Keratinocyte (primary cell): Measurements from ENCODE around the gene LIN28A. TPM values are rescaled to one million over a fixed set of nuclear protein-coding genes. Genes with fewer than 3 reads are reported as not detected.
A peak's percentile ranks its signal among the peaks of the same experiment; 100 is the strongest.

Source experiments
- DNase-seq: peaks from one replicate; pipeline ENCODE4 v3.0.0-alpha.2; 2011; ENCODE audit warnings: low read depth, missing footprints, low spot score
- FAIRE-seq: peaks from 2 replicates; lab custom pipeline; 2011; peaks lifted over from hg19 to GRCh38; lab: Jason Lieb, UNC
- H2AFZ ChIP-seq: 2 replicates; pipeline ENCODE4 v1.6.0; 2012; ENCODE audit warnings: low read length, control low read depth, inconsistent platforms; ENCODE audit not compliant: control insufficient read depth
- H3K27ac ChIP-seq: 2 replicates; pipeline ENCODE4 v1.5.1; 2011; ENCODE audit warnings: low read length; ENCODE audit not compliant: control insufficient read depth, insufficient read depth
- H3K27me3 ChIP-seq: 3 replicates; pipeline ENCODE4 v1.6.0; 2011; ENCODE audit warnings: low read length; ENCODE audit not compliant: control insufficient read depth, insufficient read depth; ENCODE audit errors: extremely low read depth
- H3K36me3 ChIP-seq, 2 experiments: 2 replicates in 1 of 2; 3 replicates in 1 of 2; pipeline ENCODE4 v1.5.1; 2011; ENCODE audit warnings: low read length in 2 of 2, mild to moderate bottlenecking in 1 of 2; ENCODE audit not compliant: control insufficient read depth in 2 of 2, insufficient read depth in 2 of 2; ENCODE audit errors: extremely low read depth in 1 of 2
- H3K4me1 ChIP-seq: 3 replicates; pipeline ENCODE4 v1.5.1; 2011; ENCODE audit warnings: low read length; ENCODE audit not compliant: control insufficient read depth, insufficient read depth; ENCODE audit errors: extremely low read depth
- H3K4me2 ChIP-seq: 3 replicates; pipeline ENCODE4 v1.6.0; 2011; ENCODE audit warnings: low read depth, low read length; ENCODE audit not compliant: control insufficient read depth, insufficient read depth; ENCODE audit errors: extremely low read depth
- H3K4me3 ChIP-seq, 3 experiments: fragments of 200-600 bp in 1 of 3; sonication (generic) in 1 of 3; 2 replicates in 2 of 3; 3 replicates in 1 of 3; pipeline ENCODE4 v1.5.1; 2011 to 2016; ENCODE audit warnings: low read length in 3 of 3, mild to moderate bottlenecking in 3 of 3, control low read depth in 2 of 3, inconsistent platforms in 1 of 3, low read depth in 1 of 3, mixed read lengths in 1 of 3, mixed run types in 1 of 3, moderate library complexity in 1 of 3; ENCODE audit not compliant: control insufficient read depth in 2 of 3, insufficient read depth in 2 of 3; ENCODE audit errors: extremely low read depth in 1 of 3
- H3K79me2 ChIP-seq: 2 replicates; pipeline ENCODE4 v1.6.0; 2012; ENCODE audit warnings: low read length; ENCODE audit not compliant: control insufficient read depth, insufficient read depth
- H3K9ac ChIP-seq: 3 replicates; pipeline ENCODE4 v1.6.0; 2011; ENCODE audit warnings: low read length; ENCODE audit not compliant: control insufficient read depth, insufficient read depth; ENCODE audit errors: extremely low read depth
- H3K9me1 ChIP-seq: 3 replicates; pipeline ENCODE4 v1.6.0; 2011; ENCODE audit warnings: low read length; ENCODE audit not compliant: control insufficient read depth, insufficient read depth; ENCODE audit errors: extremely low read depth
- H3K9me3 ChIP-seq: 2 replicates; pipeline ENCODE4 v1.5.1; 2012; ENCODE audit warnings: low read depth, low read length; ENCODE audit not compliant: control insufficient read depth
- H4K20me1 ChIP-seq: 3 replicates; pipeline ENCODE4 v1.6.0; 2011; ENCODE audit warnings: low read length; ENCODE audit not compliant: control insufficient read depth, insufficient read depth; ENCODE audit errors: extremely low read depth
- EZH2 ChIP-seq: IDR thresholded peaks from one replicate; pipeline ENCODE4 v1.6.1; 2012; ENCODE audit warnings: inconsistent platforms, mild to moderate bottlenecking, low read length, moderate library complexity
- dilution Hi-C: fragments of 300-500 bp; cut with MboI; formaldehyde crosslinking; loops from one replicate; pipeline ENCODE4 v1.7.0; 2020; ENCODE audit warnings: low sequenced_read_pairs; ENCODE audit not compliant: extremely low pct_ligation_motif_present
- polyA plus RNA-seq, 5 experiments: library from polyadenylated mRNA; depleted of rRNA in 3 of 5; stranded (reverse) in 3 of 5; stranded (forward) in 1 of 5; unstranded in 1 of 5; fragments of >200 nt; gene quantifications; 1 replicate in 1 of 5; 2 replicates in 3 of 5; 3 replicates in 1 of 5; pipeline versions ENCODE4 v1.2.1 to v1.2.3, GENCODE V29; 2011 to 2012; ENCODE audit warnings: missing spikeins in 2 of 5, low read depth in 1 of 5, low replicate concordance in 1 of 5
- TF ChIP-seq, protein P1 (sequence below), 3 experiments: IDR thresholded peaks in 1 of 3; conservative IDR thresholded peaks in 1 of 3; optimal IDR thresholded peaks in 1 of 3; 2 replicates in 2 of 3; 3 replicates in 1 of 3; pipeline versions ENCODE3 to v1.5.1; 2011; ENCODE audit warnings: low read length in 3 of 3, mild to moderate bottlenecking in 3 of 3, moderate library complexity in 2 of 3, control low read depth in 1 of 3, inconsistent platforms in 1 of 3; ENCODE audit not compliant: insufficient read depth in 2 of 3; ENCODE audit errors: extremely low read depth in 1 of 3

Gene LIN28A
- polyA plus RNA-seq, 1 donor (not counting 4 experiments of a cell fraction or from before 2014, with no cell fraction given): not detected

DNA sequence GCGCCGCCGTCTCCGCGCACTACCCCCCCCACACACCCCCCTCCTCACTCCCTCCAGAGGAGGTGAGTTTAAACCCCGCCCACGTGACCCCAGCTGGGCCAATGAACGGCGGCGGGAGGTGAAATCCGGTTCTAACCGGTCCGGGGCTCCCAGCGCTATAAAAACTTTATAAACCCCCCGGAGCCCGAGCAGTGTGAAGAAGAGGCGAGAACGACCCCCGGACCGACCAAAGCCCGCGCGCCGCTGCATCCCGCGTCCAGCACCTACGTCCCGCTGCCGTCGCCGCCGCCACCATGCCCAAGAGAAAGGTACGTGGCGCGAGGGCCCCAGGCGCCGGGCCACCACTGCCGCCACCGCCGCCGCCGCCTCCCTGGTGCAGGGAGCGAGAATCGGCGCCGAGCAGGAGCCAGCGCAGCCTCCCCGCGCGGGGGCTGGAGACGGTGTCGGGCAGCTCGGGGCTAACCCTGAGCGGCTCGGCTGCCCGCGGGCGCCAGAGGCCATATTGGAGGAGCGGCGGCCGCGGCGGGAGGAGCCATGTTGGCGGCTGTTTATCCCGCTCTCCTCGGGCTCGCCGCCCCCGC is 61.8 kb downstream of the LIN28A start, which contains the start of gene HMGN2:
Gene HMGN2, plus strand, starts transcription at position 121 of the 581 bp plus-strand sequence. Its CDS starts 173 bp downstream, at position 294.
- peaks cover 3% of the 10 kb centered on the region for H3K9me1 ChIP-seq
- no peak within 1 kb of the TSS for H2AFZ ChIP-seq
- peak; percentile 9 for DNase-seq
- H3K4me3 ChIP-seq: peak within 1 kb of the TSS; percentile 68 to 92 (median 77)
- peak within 1 kb of the TSS; percentile 76 for H3K27ac ChIP-seq
- H3K27me3 ChIP-seq: no peaks in the 10 kb centered on the region
- FAIRE-seq: no peak
- TF ChIP-seq, protein P1, sequence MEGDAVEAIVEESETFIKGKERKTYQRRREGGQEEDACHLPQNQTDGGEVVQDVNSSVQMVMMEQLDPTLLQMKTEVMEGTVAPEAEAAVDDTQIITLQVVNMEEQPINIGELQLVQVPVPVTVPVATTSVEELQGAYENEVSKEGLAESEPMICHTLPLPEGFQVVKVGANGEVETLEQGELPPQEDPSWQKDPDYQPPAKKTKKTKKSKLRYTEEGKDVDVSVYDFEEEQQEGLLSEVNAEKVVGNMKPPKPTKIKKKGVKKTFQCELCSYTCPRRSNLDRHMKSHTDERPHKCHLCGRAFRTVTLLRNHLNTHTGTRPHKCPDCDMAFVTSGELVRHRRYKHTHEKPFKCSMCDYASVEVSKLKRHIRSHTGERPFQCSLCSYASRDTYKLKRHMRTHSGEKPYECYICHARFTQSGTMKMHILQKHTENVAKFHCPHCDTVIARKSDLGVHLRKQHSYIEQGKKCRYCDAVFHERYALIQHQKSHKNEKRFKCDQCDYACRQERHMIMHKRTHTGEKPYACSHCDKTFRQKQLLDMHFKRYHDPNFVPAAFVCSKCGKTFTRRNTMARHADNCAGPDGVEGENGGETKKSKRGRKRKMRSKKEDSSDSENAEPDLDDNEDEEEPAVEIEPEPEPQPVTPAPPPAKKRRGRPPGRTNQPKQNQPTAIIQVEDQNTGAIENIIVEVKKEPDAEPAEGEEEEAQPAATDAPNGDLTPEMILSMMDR (optimal IDR thresholded peaks at IDR 0.05 in 1 of 3, IDR thresholded peaks at IDR 0.05 in 1 of 3, conservative IDR thresholded peaks at IDR 0.05 in 1 of 3; ENCODE audit: extremely low read depth in 1 of 3, insufficient read depth in 2 of 3, low read length in 3 of 3): no peak
- no peak for TF ChIP-seq EZH2
- peak within 1 kb of the TSS; percentile 89 for H3K9ac ChIP-seq
- H4K20me1 ChIP-seq: peaks cover 16% of the 10 kb centered on the region
- H3K4me1 ChIP-seq: peaks cover 51% of the 10 kb centered on the region
- peaks cover 15% of the 10 kb centered on the region for H3K79me2 ChIP-seq
- no peaks in the 10 kb centered on the region for H3K9me3 ChIP-seq
- peaks cover 22 to 38% of the 10 kb centered on the region in 2 experiments for H3K36me3 ChIP-seq
- H3K4me2 ChIP-seq: peak within 1 kb of the TSS; percentile 88
- dilution Hi-C loops: no loop called here

- Histone ChIP-seq H3K4me3 (peak overlapping the region; percentile 68 to 92 (median 77)), H3K9me3 (no peaks in the 10 kb centered on the region), H3K9ac (peak overlapping the region; percentile 89), H3K27ac (peak overlapping the region; percentile 76), H3K9me1 (peaks cover 3% of the 10 kb centered on the region), H3K4me2 (peak overlapping the region; percentile 88), H3K27me3 (no peaks in the 10 kb centered on the region), H3K79me2 (peaks cover 15% of the 10 kb centered on the region), H3K36me3 (peaks cover 21 to 39% of the 10 kb centered on the region in 2 experiments), H3K4me1 (peaks cover 51% of the 10 kb centered on the region), H2AFZ (no peak overlapping the region), H4K20me1 (peaks cover 16% of the 10 kb centered on the region)
- no peak for TF ChIP-seq EZH2
- TF ChIP-seq, protein P1 (optimal IDR thresholded peaks at IDR 0.05 in 1 of 3, IDR thresholded peaks at IDR 0.05 in 1 of 3, conservative IDR thresholded peaks at IDR 0.05 in 1 of 3; ENCODE audit: extremely low read depth in 1 of 3, insufficient read depth in 2 of 3, low read length in 3 of 3): no peak
- FAIRE-seq (no peak), DNase-seq (peak; percentile 50)
- dilution Hi-C loops: no loop called here
These were observed 62.6 kb downstream of the LIN28A start for GRCh38 chr1:26472901-26473845.
